Progenitor cell of endocrine pancreas (in vitro differentiated cells): ENCODE data around the gene BLACAT1. TPM values are rescaled to one million over a fixed set of nuclear protein-coding genes. Genes with fewer than 3 reads are reported as not detected.

Source experiments
- DNase-seq: peaks from one replicate; pipeline ENCODE4 v3.0.0; 2021; ENCODE audit warnings: low spot score; ENCODE audit not compliant: unreplicated experiment
- H3K27ac Mint-ChIP-seq: 2 replicates; pipeline ENCODE4 v1.8.0; 2021; ENCODE audit warnings: mild to moderate bottlenecking, moderate library complexity, mixed read lengths
- H3K27me3 Mint-ChIP-seq: 2 replicates; pipeline ENCODE4 v1.8.0; 2021; ENCODE audit warnings: mixed read lengths
- H3K36me3 Mint-ChIP-seq: 2 replicates; pipeline ENCODE4 v1.8.0; 2022; ENCODE audit warnings: mixed read lengths; ENCODE audit not compliant: insufficient read depth
- H3K4me1 Mint-ChIP-seq: 2 replicates; pipeline ENCODE4 v1.8.0; 2021; ENCODE audit warnings: low read depth, mixed read lengths
- H3K4me3 Mint-ChIP-seq: 2 replicates; pipeline ENCODE4 v1.8.0; 2021; ENCODE audit warnings: low read depth, mild to moderate bottlenecking, moderate library complexity, mixed read lengths
- H3K9me3 Mint-ChIP-seq: 2 replicates; pipeline ENCODE4 v1.8.0; 2021; ENCODE audit warnings: low read depth, mixed read lengths
- CTCF ChIP-seq: fragments of 200-600 bp; sonication (generic); IDR thresholded peaks from one replicate; pipeline ENCODE4 v1.5.0; 2021; ENCODE audit warnings: antibody characterized with exemption, mild to moderate bottlenecking; ENCODE audit not compliant: unreplicated experiment
- total RNA-seq: library from RNA; stranded (reverse); gene quantifications from 2 replicates; pipeline ENCODE4 v1.2.1, GENCODE V29; 2021

Gene BLACAT1
- total RNA-seq, 1 donor from 2014 or later = 6.3 TPM

DNA sequence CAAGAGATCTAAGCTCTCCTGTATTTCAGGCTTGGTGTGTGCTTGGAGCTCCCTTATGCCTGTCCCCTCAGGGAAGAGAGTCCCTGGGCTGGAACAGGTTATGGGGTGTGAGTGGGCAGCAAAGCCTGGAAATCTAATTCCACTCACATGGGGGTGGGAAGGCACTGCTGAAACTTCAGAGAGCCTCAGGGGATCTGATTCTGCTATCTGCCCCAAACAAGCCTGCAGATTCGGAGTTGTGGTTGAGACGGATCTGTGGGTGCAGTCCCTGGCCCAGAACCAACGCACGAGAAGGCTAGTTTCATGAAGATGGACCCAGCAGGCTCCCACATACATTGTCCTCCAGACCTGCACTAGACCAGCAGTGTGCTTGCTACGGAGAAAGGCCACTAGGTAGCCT, 2.9 kb downstream of the BLACAT1 start:
- peaks cover 43% of the 10 kb centered on the region for H3K4me1 Mint-ChIP-seq
- H3K4me3 Mint-ChIP-seq = no peak overlapping the region
- no peak for DNase-seq
- H3K27me3 Mint-ChIP-seq = peaks cover 13% of the 10 kb centered on the region
- TF ChIP-seq CTCF = no peak
- no peaks in the 10 kb centered on the region for H3K9me3 Mint-ChIP-seq
- no peak overlapping the region for H3K27ac Mint-ChIP-seq
- no peaks in the 10 kb centered on the region for H3K36me3 Mint-ChIP-seq

- Mint-ChIP-seq H3K4me3 (no peak overlapping the region), H3K36me3 (peaks cover under 1% of the 10 kb centered on the region), H3K4me1 (peaks cover 47% of the 10 kb centered on the region), H3K9me3 (no peaks in the 10 kb centered on the region), H3K27me3 (peaks cover 10% of the 10 kb centered on the region), H3K27ac (no peak overlapping the region)
- DNase-seq = no peak
- no peak for TF ChIP-seq CTCF
Observed at GRCh38 chr1:205452364-205452763, 3.5 kb downstream of the BLACAT1 start.

GRCh38 chr1:205451759-205452164, 4.1 kb downstream of the BLACAT1 start:
- no peak for TF ChIP-seq CTCF
- Mint-ChIP-seq H3K27me3 (peaks cover 10% of the 10 kb centered on the region), H3K4me1 (peaks cover 53% of the 10 kb centered on the region), H3K36me3 (peaks cover 4% of the 10 kb centered on the region), H3K9me3 (no peaks in the 10 kb centered on the region), H3K27ac (peak overlapping the region; percentile 98), H3K4me3 (no peak overlapping the region)
- no peak for DNase-seq

- peak overlapping the region; percentile 98 for H3K27ac Mint-ChIP-seq
- H3K9me3 Mint-ChIP-seq = no peaks in the 10 kb centered on the region
- peak overlapping the region; percentile 80 for H3K4me3 Mint-ChIP-seq
- H3K36me3 Mint-ChIP-seq = peaks cover 4% of the 10 kb centered on the region
- no peak for DNase-seq
- H3K27me3 Mint-ChIP-seq = peaks cover 7% of the 10 kb centered on the region
- TF ChIP-seq CTCF = no peak
- H3K4me1 Mint-ChIP-seq = peaks cover 53% of the 10 kb centered on the region
Observed at GRCh38 chr1:205451202-205451601, 4.6 kb downstream of the BLACAT1 start.

DNA sequence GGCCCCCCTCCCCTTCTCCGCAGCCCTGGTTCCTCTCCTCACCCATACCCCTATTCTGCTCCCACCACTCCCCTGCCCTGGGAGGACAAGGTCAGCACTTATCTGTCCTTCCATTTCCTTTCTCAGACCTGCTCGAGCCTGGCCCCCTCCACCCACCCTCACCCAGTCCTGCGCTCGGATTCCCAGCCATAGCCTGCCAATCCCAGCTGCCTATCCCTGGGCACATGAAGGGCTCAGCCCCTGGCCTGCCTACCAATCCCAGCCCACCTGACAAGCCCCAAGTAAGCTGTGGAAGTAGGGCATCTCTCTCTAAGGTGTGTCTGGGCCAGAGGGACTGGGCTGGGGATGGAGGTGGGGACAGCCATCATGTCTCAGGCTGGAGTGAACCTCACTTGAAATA, 5.4 kb downstream of the BLACAT1 start:
- Mint-ChIP-seq H3K27ac (peak overlapping the region; percentile 98), H3K9me3 (no peaks in the 10 kb centered on the region), H3K4me1 (peaks cover 58% of the 10 kb centered on the region), H3K36me3 (peaks cover 5% of the 10 kb centered on the region), H3K4me3 (peak overlapping the region; percentile 80), H3K27me3 (peaks cover 3% of the 10 kb centered on the region)
- no peak for DNase-seq
- no peak for TF ChIP-seq CTCF
